Astrocyte (in vitro differentiated cells and primary cell): ENCODE data around the gene POMT2.

Experiments
- CTCF ChIP-seq: IDR thresholded peaks from 2 replicates; pipeline ENCODE4 v1.5.1; 2011; ENCODE audit warnings: low read depth, mild to moderate bottlenecking, inconsistent platforms, low read length, moderate library complexity; ENCODE audit not compliant: insufficient read depth
- EZH2 ChIP-seq: IDR thresholded peaks from 2 replicates; pipeline ENCODE4 v1.6.1; 2012; ENCODE audit warnings: mild to moderate bottlenecking, low read length, inconsistent platforms; ENCODE audit not compliant: insufficient read depth

- TF ChIP-seq CTCF (no peak), EZH2 (no peak)
Measured at GRCh38 chr14:77309131-77309530, 11.6 kb downstream of the POMT2 start.
